Loucy (cell line): ENCODE measurements around the gene PIR.

Experiments
- H2AFZ ChIP-seq: fragments of 200-600 bp; sonication (generic); 2 replicates; pipeline ENCODE4 v1.6.0; 2016; ENCODE audit warnings: antibody characterized with exemption, mild to moderate bottlenecking, low read length, moderate library complexity
- H3F3A ChIP-seq: fragments of 200-600 bp; 2 replicates; pipeline ENCODE4 v1.6.0; 2016; ENCODE audit warnings: antibody characterized with exemption, low read depth, mild to moderate bottlenecking
- H3K27me3 ChIP-seq: fragments of 200-600 bp; sonication (generic); 2 replicates; pipeline ENCODE4 v1.6.1; 2014; ENCODE audit warnings: low read length, mild to moderate bottlenecking; ENCODE audit not compliant: insufficient read depth, poor library complexity, severe bottlenecking
- H3K36me3 ChIP-seq: fragments of 200-600 bp; sonication (generic); 2 replicates; pipeline ENCODE4 v1.6.1; 2016; ENCODE audit warnings: low read length; ENCODE audit not compliant: insufficient read depth
- H3K4me1 ChIP-seq: fragments of 200-600 bp; sonication (generic); 2 replicates; pipeline ENCODE4 v1.5.1; 2014; ENCODE audit warnings: low read length, mild to moderate bottlenecking; ENCODE audit not compliant: insufficient read depth, poor library complexity, severe bottlenecking
- H3K4me2 ChIP-seq: fragments of 200-600 bp; sonication (generic); 2 replicates; pipeline ENCODE4 v1.6.0; 2014; ENCODE audit warnings: antibody characterized with exemption, low read length, low read depth, mild to moderate bottlenecking; ENCODE audit not compliant: poor library complexity, severe bottlenecking
- H3K4me3 ChIP-seq: fragments of 200-600 bp; sonication (generic); 2 replicates; pipeline ENCODE4 v1.5.1; 2014; ENCODE audit warnings: low read length, mild to moderate bottlenecking, mixed read lengths; ENCODE audit not compliant: poor library complexity, severe bottlenecking
- H3K79me2 ChIP-seq: fragments of 200-600 bp; sonication (generic); 2 replicates; pipeline ENCODE4 v1.6.1; 2014; ENCODE audit warnings: low read length; ENCODE audit not compliant: insufficient read depth
- H3K9ac ChIP-seq: fragments of 200-600 bp; sonication (generic); 2 replicates; pipeline ENCODE4 v1.6.0; 2014; ENCODE audit warnings: mild to moderate bottlenecking, low read depth, low read length, moderate library complexity; ENCODE audit not compliant: poor library complexity, severe bottlenecking
- H3K9me2 ChIP-seq: fragments of 200-600 bp; sonication (generic); replicated peaks from 2 replicates; pipeline ENCODE4 v1.6.1; 2016; ENCODE audit warnings: low read depth, low read length, mixed read lengths
- H3K9me3 ChIP-seq: fragments of 200-600 bp; sonication (generic); 2 replicates; pipeline ENCODE4 v1.6.1; 2014; ENCODE audit warnings: mild to moderate bottlenecking, antibody characterized with exemption, low read length, low read depth; ENCODE audit not compliant: insufficient read depth
- H4K20me1 ChIP-seq: fragments of 200-600 bp; sonication (generic); 2 replicates; pipeline ENCODE4 v1.6.0; 2014; ENCODE audit warnings: antibody characterized with exemption, low read length, mild to moderate bottlenecking; ENCODE audit not compliant: insufficient read depth, poor library complexity, severe bottlenecking
- EZH2phosphoT487 ChIP-seq: fragments of 200-600 bp; IDR thresholded peaks from 2 replicates; pipeline ENCODE4 v1.6.1; 2018; ENCODE audit warnings: antibody characterized with exemption, mild to moderate bottlenecking, moderate library complexity, borderline replicate concordance
- TF ChIP-seq, protein P1 (sequence below): fragments of 200-600 bp; sonication (generic); conservative IDR thresholded peaks from 2 replicates; pipeline ENCODE4 v1.5.1; 2014; ENCODE audit warnings: mild to moderate bottlenecking, antibody characterized with exemption, low read length

The PIR gene

DNA sequence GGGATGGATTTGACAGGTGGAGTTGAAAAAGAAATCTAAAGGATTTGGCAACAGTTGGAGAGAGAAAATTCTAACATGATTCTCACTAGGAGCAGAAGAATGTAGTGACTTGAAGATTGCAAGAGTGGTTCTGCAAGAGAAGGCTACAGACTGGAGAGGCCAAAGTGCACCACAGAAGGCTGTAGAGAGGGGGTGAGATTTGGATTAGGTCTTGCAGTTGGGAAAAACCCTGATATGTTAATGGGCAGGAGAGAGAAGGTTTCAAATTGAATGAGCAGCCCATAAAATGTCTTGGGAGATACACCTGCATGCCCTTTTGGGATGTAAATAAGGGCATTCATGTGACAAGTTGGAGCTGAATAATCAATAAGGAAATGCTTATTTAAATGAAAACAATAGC is 94.3 kb downstream of the PIR start:
- Histone ChIP-seq H3K9ac (no peak overlapping the region), H3F3A (peaks cover 5% of the 10 kb centered on the region; the same call in 1 of the 2 replicates), H3K4me1 (peaks cover 16% of the 10 kb centered on the region), H3K4me2 (no peak overlapping the region), H2AFZ (no peak overlapping the region), H4K20me1 (no peaks in the 10 kb centered on the region), H3K36me3 (no peaks in the 10 kb centered on the region), H3K27me3 (no peaks in the 10 kb centered on the region), H3K4me3 (no peak overlapping the region), H3K79me2 (no peaks in the 10 kb centered on the region), H3K9me2 (no peaks in the 10 kb centered on the region), H3K9me3 (no peaks in the 10 kb centered on the region)
- no peak for TF ChIP-seq EZH2phosphoT487
- TF ChIP-seq, protein P1, sequence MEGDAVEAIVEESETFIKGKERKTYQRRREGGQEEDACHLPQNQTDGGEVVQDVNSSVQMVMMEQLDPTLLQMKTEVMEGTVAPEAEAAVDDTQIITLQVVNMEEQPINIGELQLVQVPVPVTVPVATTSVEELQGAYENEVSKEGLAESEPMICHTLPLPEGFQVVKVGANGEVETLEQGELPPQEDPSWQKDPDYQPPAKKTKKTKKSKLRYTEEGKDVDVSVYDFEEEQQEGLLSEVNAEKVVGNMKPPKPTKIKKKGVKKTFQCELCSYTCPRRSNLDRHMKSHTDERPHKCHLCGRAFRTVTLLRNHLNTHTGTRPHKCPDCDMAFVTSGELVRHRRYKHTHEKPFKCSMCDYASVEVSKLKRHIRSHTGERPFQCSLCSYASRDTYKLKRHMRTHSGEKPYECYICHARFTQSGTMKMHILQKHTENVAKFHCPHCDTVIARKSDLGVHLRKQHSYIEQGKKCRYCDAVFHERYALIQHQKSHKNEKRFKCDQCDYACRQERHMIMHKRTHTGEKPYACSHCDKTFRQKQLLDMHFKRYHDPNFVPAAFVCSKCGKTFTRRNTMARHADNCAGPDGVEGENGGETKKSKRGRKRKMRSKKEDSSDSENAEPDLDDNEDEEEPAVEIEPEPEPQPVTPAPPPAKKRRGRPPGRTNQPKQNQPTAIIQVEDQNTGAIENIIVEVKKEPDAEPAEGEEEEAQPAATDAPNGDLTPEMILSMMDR = no peak

GRCh38 chrX:15395789-15396188 is 97.3 kb downstream of the PIR start:
- TF ChIP-seq, protein P1 = no peak
- no peak for TF ChIP-seq EZH2phosphoT487

DNA sequence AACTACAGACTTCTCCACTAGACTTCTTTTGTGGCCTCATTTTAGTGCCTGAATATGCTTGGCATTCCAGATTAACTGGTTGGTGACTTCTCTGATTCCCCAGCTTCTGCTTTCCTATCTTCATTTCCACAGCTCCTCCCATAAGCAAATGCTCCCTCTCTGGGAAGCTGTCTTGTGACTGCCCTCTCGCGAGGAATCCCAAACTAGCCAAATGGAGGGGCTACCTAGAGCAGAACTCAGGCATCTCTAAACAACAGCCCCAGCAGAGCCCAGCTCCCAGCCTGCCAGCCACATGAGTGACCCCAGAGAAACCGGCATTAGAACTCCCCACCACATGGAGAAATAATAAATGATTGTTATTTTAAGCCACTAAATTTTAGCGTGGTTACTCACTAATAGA is 101.3 kb downstream of the PIR start:
- H3K4me3 ChIP-seq = no peak overlapping the region
- no peaks in the 10 kb centered on the region for H3F3A ChIP-seq
- no peaks in the 10 kb centered on the region for H3K9me3 ChIP-seq
- H3K79me2 ChIP-seq = no peaks in the 10 kb centered on the region
- H3K27me3 ChIP-seq = no peaks in the 10 kb centered on the region
- no peaks in the 10 kb centered on the region for H3K9me2 ChIP-seq
- no peaks in the 10 kb centered on the region for H3K4me1 ChIP-seq
- no peaks in the 10 kb centered on the region for H4K20me1 ChIP-seq
- H3K4me2 ChIP-seq = no peak overlapping the region
- H3K36me3 ChIP-seq = no peaks in the 10 kb centered on the region
- no peak overlapping the region for H2AFZ ChIP-seq
- no peak for TF ChIP-seq EZH2phosphoT487
- H3K9ac ChIP-seq = no peak overlapping the region

More at GRCh38 chrX:15395789-15396188, 97.3 kb downstream of the PIR start:
- Histone ChIP-seq H3K9ac (no peak overlapping the region), H3K9me2 (no peaks in the 10 kb centered on the region), H3K79me2 (no peaks in the 10 kb centered on the region), H3K27me3 (no peaks in the 10 kb centered on the region), H4K20me1 (no peaks in the 10 kb centered on the region), H3K4me3 (no peak overlapping the region), H3K4me2 (no peak overlapping the region), H2AFZ (no peak overlapping the region), H3K9me3 (no peaks in the 10 kb centered on the region), H3F3A (no peaks in the 10 kb centered on the region), H3K36me3 (no peaks in the 10 kb centered on the region), H3K4me1 (peaks cover 8% of the 10 kb centered on the region)

GRCh38 chrX:15384304-15384703 is 108.8 kb downstream of the PIR start, which contains the start of gene VEGFD:
TSS of gene VEGFD (minus strand) at chrX:15384413. CDS start at chrX:15383946, 467 bp downstream.
- TF ChIP-seq, protein P1 = no peak
- TF ChIP-seq EZH2phosphoT487 = no peak
- H3F3A ChIP-seq = no peaks in the 10 kb centered on the region
- H3K9me3 ChIP-seq = no peaks in the 10 kb centered on the region
- H3K36me3 ChIP-seq = no peaks in the 10 kb centered on the region
- no peaks in the 10 kb centered on the region for H3K9me2 ChIP-seq
- H3K4me1 ChIP-seq = no peaks in the 10 kb centered on the region
- H3K79me2 ChIP-seq = no peaks in the 10 kb centered on the region
- no peaks in the 10 kb centered on the region for H3K27me3 ChIP-seq
- no peak within 1 kb of the TSS for H3K4me3 ChIP-seq
- H3K9ac ChIP-seq = no peak within 1 kb of the TSS
- no peak within 1 kb of the TSS for H2AFZ ChIP-seq
- no peaks in the 10 kb centered on the region for H4K20me1 ChIP-seq
- H3K4me2 ChIP-seq = no peak within 1 kb of the TSS
